H9 (cell line): ENCODE measurements around the gene COMMD1. TPM values are rescaled to one million over a fixed set of nuclear protein-coding genes. Genes with fewer than 3 reads are reported as not detected.

Experiments
- DNase-seq: peaks from one replicate; pipeline ENCODE4 v3.0.0-alpha.2; 2017
- H2AFZ ChIP-seq: one replicate; pipeline ENCODE4 v1.6.1; 2013; ENCODE audit warnings: mild to moderate bottlenecking, low read length, control low read depth, moderate library complexity
- H2AK5ac ChIP-seq: 2 replicates; pipeline ENCODE4 v1.6.1; 2013; ENCODE audit warnings: low read length, control low read depth, mixed read lengths; ENCODE audit not compliant: insufficient read length
- H2BK120ac ChIP-seq: one replicate; pipeline ENCODE4 v1.6.1; 2013; ENCODE audit warnings: low read depth, mild to moderate bottlenecking, low read length, control low read depth, inconsistent platforms; ENCODE audit not compliant: poor library complexity, severe bottlenecking
- H2BK12ac ChIP-seq: 2 replicates; pipeline ENCODE4 v1.6.1; 2013; ENCODE audit warnings: low read length, control low read depth, mixed read lengths, low read depth; ENCODE audit not compliant: insufficient read length
- H2BK15ac ChIP-seq: 2 replicates; pipeline ENCODE4 v1.6.1; 2013; ENCODE audit warnings: low read depth, low read length, control low read depth
- H2BK20ac ChIP-seq: one replicate; pipeline ENCODE4 v1.6.1; 2013; ENCODE audit warnings: low read depth, mild to moderate bottlenecking, low read length, control low read depth, inconsistent platforms; ENCODE audit not compliant: poor library complexity, severe bottlenecking
- H2BK5ac ChIP-seq: 2 replicates; pipeline ENCODE4 v1.6.1; 2013; ENCODE audit warnings: low read length, control low read depth, mixed read lengths; ENCODE audit not compliant: insufficient read length
- H3K14ac ChIP-seq: 2 replicates; pipeline ENCODE4 v1.6.1; 2013; ENCODE audit warnings: low read length, control low read depth; ENCODE audit not compliant: insufficient read depth
- H3K18ac ChIP-seq: 2 replicates; pipeline ENCODE4 v1.6.1; 2013; ENCODE audit warnings: low read depth, mild to moderate bottlenecking, mixed read lengths, low read length, control low read depth; ENCODE audit not compliant: insufficient read length
- H3K23ac ChIP-seq: 2 replicates; pipeline ENCODE4 v1.6.1; 2013; ENCODE audit warnings: low read length, control low read depth, mixed read lengths, low read depth; ENCODE audit not compliant: insufficient read length
- H3K23me2 ChIP-seq: 2 replicates; pipeline ENCODE4 v1.6.1; 2013; ENCODE audit warnings: low read depth, mild to moderate bottlenecking, mixed read lengths, low read length, control low read depth; ENCODE audit not compliant: insufficient read length, poor library complexity, severe bottlenecking
- H3K27ac ChIP-seq: 2 replicates; pipeline ENCODE4 v1.5.1; 2013; ENCODE audit warnings: low read length, control low read depth, mixed read lengths, low read depth; ENCODE audit not compliant: insufficient read length
- H3K27me3 ChIP-seq: 2 replicates; pipeline ENCODE4 v1.6.1; 2013; ENCODE audit warnings: low read length, control low read depth, inconsistent platforms; ENCODE audit not compliant: insufficient read depth
- H3K4ac ChIP-seq: 2 replicates; pipeline ENCODE4 v1.6.1; 2013; ENCODE audit warnings: low read depth, mild to moderate bottlenecking, control low read depth, inconsistent platforms, low read length, moderate library complexity
- H3K4me1 ChIP-seq: 2 replicates; pipeline ENCODE4 v1.6.1; 2013; ENCODE audit warnings: low read length, control low read depth, inconsistent platforms; ENCODE audit not compliant: insufficient read depth
- H3K4me2 ChIP-seq: 2 replicates; pipeline ENCODE4 v1.6.1; 2013; ENCODE audit warnings: low read length, control low read depth, mixed read lengths; ENCODE audit not compliant: insufficient read length, insufficient read depth
- H3K56ac ChIP-seq: 2 replicates; pipeline ENCODE4 v1.6.1; 2013; ENCODE audit warnings: low read depth, mild to moderate bottlenecking, mixed read lengths, low read length, control low read depth; ENCODE audit not compliant: insufficient read length
- H3K79me1 ChIP-seq: 2 replicates; pipeline ENCODE4 v1.6.1; 2013; ENCODE audit warnings: low read depth, mild to moderate bottlenecking, moderate library complexity, low read length, control low read depth, inconsistent platforms; ENCODE audit not compliant: insufficient read depth, poor library complexity, severe bottlenecking
- H3K79me2 ChIP-seq: 2 replicates; pipeline ENCODE4 v1.6.1; 2013; ENCODE audit warnings: low read length, control low read depth, inconsistent platforms; ENCODE audit not compliant: insufficient read depth
- H3K9ac ChIP-seq: 2 replicates; pipeline ENCODE4 v1.6.1; 2013; ENCODE audit warnings: low read length, control low read depth, mixed read lengths; ENCODE audit not compliant: insufficient read length; ENCODE audit errors: extremely low read depth
- H3K9me3 ChIP-seq: one replicate; pipeline ENCODE4 v1.6.1; 2013; ENCODE audit warnings: low read depth, low read length, inconsistent platforms; ENCODE audit not compliant: control insufficient read depth
- H3T11ph ChIP-seq: one replicate; pipeline ENCODE4 v1.6.1; 2013; ENCODE audit warnings: mild to moderate bottlenecking, low read length, control low read depth, inconsistent platforms
- H4K20me1 ChIP-seq: one replicate; pipeline ENCODE4 v1.6.1; 2013; ENCODE audit not compliant: control insufficient read depth, insufficient read length, insufficient read depth
- H4K5ac ChIP-seq: 2 replicates; pipeline ENCODE4 v1.6.1; 2013; ENCODE audit warnings: low read depth, mild to moderate bottlenecking, mixed read lengths, low read length, control low read depth; ENCODE audit not compliant: insufficient read length
- H4K8ac ChIP-seq: replicated peaks from 2 replicates; pipeline ENCODE4 v1.6.1; 2013; ENCODE audit warnings: low read length, control low read depth, mixed read lengths, low read depth; ENCODE audit not compliant: insufficient read length
- H4K91ac ChIP-seq: 2 replicates; pipeline ENCODE4 v1.6.1; 2013; ENCODE audit warnings: low read depth, mild to moderate bottlenecking, moderate library complexity, mixed read lengths, low read length, control low read depth; ENCODE audit not compliant: insufficient read length
- H3K27ac Mint-ChIP-seq, 3 experiments: 2 replicates in 2 of 3; 3 replicates in 1 of 3; pipeline ENCODE4 v1.8.0; 2020 to 2021; ENCODE audit warnings: mixed read lengths in 3 of 3, mild to moderate bottlenecking in 1 of 3, moderate library complexity in 1 of 3
- H3K27me3 Mint-ChIP-seq: 2 replicates; pipeline ENCODE4 v1.8.0; 2021; ENCODE audit warnings: low read depth, mild to moderate bottlenecking, moderate library complexity, mixed read lengths
- H3K36me3 Mint-ChIP-seq, 3 experiments: 2 replicates in 2 of 3; 3 replicates in 1 of 3; pipeline ENCODE4 v1.8.0; 2020 to 2021; ENCODE audit warnings: low read depth in 3 of 3, mixed read lengths in 3 of 3; ENCODE audit not compliant: insufficient read depth in 1 of 3
- H3K4me1 Mint-ChIP-seq, 2 experiments: 2 replicates each; pipeline ENCODE4 v1.8.0; 2020; ENCODE audit warnings: mixed read lengths in 2 of 2
- H3K4me3 Mint-ChIP-seq, 2 experiments: 2 replicates in 1 of 2; 3 replicates in 1 of 2; pipeline ENCODE4 v1.8.0; 2020 to 2021; ENCODE audit warnings: mild to moderate bottlenecking in 2 of 2, mixed read lengths in 2 of 2, moderate library complexity in 1 of 2
- H3K9me3 Mint-ChIP-seq, 2 experiments: 2 replicates in 1 of 2; 3 replicates in 1 of 2; pipeline ENCODE4 v1.8.0; 2020; ENCODE audit warnings: mild to moderate bottlenecking in 2 of 2, mixed read lengths in 2 of 2, moderate library complexity in 1 of 2
- CTCF ChIP-seq: fragments of 200-600 bp; sonication (generic); conservative IDR thresholded peaks from 3 replicates; pipeline ENCODE4 v1.8.0; 2021; ENCODE audit warnings: antibody characterized with exemption, mild to moderate bottlenecking
- WGBS: extraction: QIAGEN DNeasy Blood & Tissue Kit; methylation state at CpG from one replicate; pipeline ENCODE4 v1.1.7; 2013; ENCODE audit warnings: missing lambda C conversion rate, low lambda C conversion rate, mixed read lengths; ENCODE audit not compliant: insufficient read length; ENCODE audit errors: extremely low coverage; 5-methylcytosine and 5-hydroxymethylcytosine counted together
- total RNA-seq: library from RNA; stranded (reverse); gene quantifications from 2 replicates; pipeline ENCODE4 v1.2.1, GENCODE V29; 2021

The COMMD1 gene
- total RNA-seq, 1 experiment from 2014 or later: 31.5 TPM

GRCh38 chr2:62038975-62039771 is 133.7 kb downstream of the COMMD1 start:
- Histone ChIP-seq H4K20me1 (no peaks in the 10 kb centered on the region), H3T11ph (no peak overlapping the region), H3K23me2 (no peaks in the 10 kb centered on the region), H2BK15ac (no peak overlapping the region), H4K8ac (no peak overlapping the region), H3K4ac (no peak overlapping the region), H3K9me3 (no peaks in the 10 kb centered on the region), H3K23ac (no peak overlapping the region), H3K4me2 (no peak overlapping the region), H4K5ac (no peak overlapping the region), H2AK5ac (no peak overlapping the region), H2BK120ac (no peak overlapping the region), H3K56ac (no peak overlapping the region), H4K91ac (no peak overlapping the region), H3K9ac (no peak overlapping the region), H3K79me2 (no peaks in the 10 kb centered on the region), H2AFZ (no peak overlapping the region), H3K27me3 (no peaks in the 10 kb centered on the region), H3K4me1 (no peaks in the 10 kb centered on the region), H2BK5ac (no peak overlapping the region), H3K27ac (no peak overlapping the region), H3K79me1 (no peaks in the 10 kb centered on the region), H3K14ac (no peak overlapping the region), H3K18ac (no peak overlapping the region), H2BK12ac (no peak overlapping the region), H2BK20ac (no peak overlapping the region)
- no peak for DNase-seq
- peak overlapping the region in 1 of 3 experiments; percentile 6; a peak in 1 of 7 replicates for H3K27ac Mint-ChIP-seq
- peaks cover 0 to 6% of the 10 kb centered on the region in 2 experiments; a peak in 1 of 5 replicates for H3K9me3 Mint-ChIP-seq
- no peak for TF ChIP-seq CTCF
- peaks cover 9 to 11% of the 10 kb centered on the region in 2 experiments for H3K4me1 Mint-ChIP-seq
- WGBS: no CpG with 5 or more reads among the region's 3 CpGs
- H3K4me3 Mint-ChIP-seq: no peak overlapping the region
- peaks cover 0 to 11% (median 9%) of the 10 kb centered on the region in 3 experiments; a peak in 5 of 7 replicates for H3K36me3 Mint-ChIP-seq
- no peaks in the 10 kb centered on the region for H3K27me3 Mint-ChIP-seq
